ENCODE data around the gene TNFSF15.
A peak's percentile ranks its signal among the peaks of the same experiment; 100 is the strongest.
"Not testable (repeated sequence)": the region's sequence is repeated elsewhere in the genome, so short reads cannot be mapped to it uniquely, and the experiment has no call there.

The TNFSF15 gene

GRCh38 chr9:114746591-114747346 lies 59.1 kb downstream of the TNFSF15 start:
- TF ChIP-seq, protein P1, sequence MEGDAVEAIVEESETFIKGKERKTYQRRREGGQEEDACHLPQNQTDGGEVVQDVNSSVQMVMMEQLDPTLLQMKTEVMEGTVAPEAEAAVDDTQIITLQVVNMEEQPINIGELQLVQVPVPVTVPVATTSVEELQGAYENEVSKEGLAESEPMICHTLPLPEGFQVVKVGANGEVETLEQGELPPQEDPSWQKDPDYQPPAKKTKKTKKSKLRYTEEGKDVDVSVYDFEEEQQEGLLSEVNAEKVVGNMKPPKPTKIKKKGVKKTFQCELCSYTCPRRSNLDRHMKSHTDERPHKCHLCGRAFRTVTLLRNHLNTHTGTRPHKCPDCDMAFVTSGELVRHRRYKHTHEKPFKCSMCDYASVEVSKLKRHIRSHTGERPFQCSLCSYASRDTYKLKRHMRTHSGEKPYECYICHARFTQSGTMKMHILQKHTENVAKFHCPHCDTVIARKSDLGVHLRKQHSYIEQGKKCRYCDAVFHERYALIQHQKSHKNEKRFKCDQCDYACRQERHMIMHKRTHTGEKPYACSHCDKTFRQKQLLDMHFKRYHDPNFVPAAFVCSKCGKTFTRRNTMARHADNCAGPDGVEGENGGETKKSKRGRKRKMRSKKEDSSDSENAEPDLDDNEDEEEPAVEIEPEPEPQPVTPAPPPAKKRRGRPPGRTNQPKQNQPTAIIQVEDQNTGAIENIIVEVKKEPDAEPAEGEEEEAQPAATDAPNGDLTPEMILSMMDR (IDR thresholded peaks at IDR 0.05; ENCODE audit: low read depth, low read length): no peak
- DNase-seq (ENCODE audit: low read depth in 2 of 2): no peak
- no peak overlapping the region for H3K4me3 ChIP-seq (replicated peaks in 1 of 2; ENCODE audit: low read depth in 2 of 2, low read length in 2 of 2)

- no peak for DNase-seq (ENCODE audit: low read depth in 2 of 2)
- TF ChIP-seq, protein P1 (IDR thresholded peaks at IDR 0.05; ENCODE audit: low read depth, low read length): no peak
- no peak overlapping the region for H3K4me3 ChIP-seq (replicated peaks in 1 of 2; ENCODE audit: low read depth in 2 of 2, low read length in 2 of 2)
Observed at GRCh38 chr9:114745879-114746550, 59.8 kb downstream of the TNFSF15 start.

GRCh38 chr9:114745108-114745848 lies 60.6 kb downstream of the TNFSF15 start:
- TF ChIP-seq, protein P1 (IDR thresholded peaks at IDR 0.05; ENCODE audit: low read depth, low read length): no peak
- peak; percentile 41 to 81 for DNase-seq (ENCODE audit: low read depth in 2 of 2)

GRCh38 chr9:114743446-114743845 lies 62.4 kb downstream of the TNFSF15 start:
- TF ChIP-seq, protein P1 (IDR thresholded peaks at IDR 0.05; ENCODE audit: low read depth, low read length): no peak
- H3K4me3 ChIP-seq (replicated peaks in 1 of 2; ENCODE audit: low read depth in 2 of 2, low read length in 2 of 2): no peak overlapping the region
- DNase-seq (ENCODE audit: low read depth in 2 of 2): no peak

More at GRCh38 chr9:114745108-114745848, 60.6 kb downstream of the TNFSF15 start:
- H3K4me3 ChIP-seq (replicated peaks in 1 of 2; ENCODE audit: low read depth in 2 of 2, low read length in 2 of 2): no peak overlapping the region

GRCh38 chr9:114742947-114743346 lies 62.9 kb downstream of the TNFSF15 start:
- TF ChIP-seq, protein P1 (IDR thresholded peaks at IDR 0.05; ENCODE audit: low read depth, low read length): no peak
- H3K4me3 ChIP-seq (replicated peaks in 1 of 2; ENCODE audit: low read depth in 2 of 2, low read length in 2 of 2): no peak overlapping the region
- DNase-seq (ENCODE audit: low read depth in 2 of 2): peak in 1 of 2 donors; percentile 60

DNA sequence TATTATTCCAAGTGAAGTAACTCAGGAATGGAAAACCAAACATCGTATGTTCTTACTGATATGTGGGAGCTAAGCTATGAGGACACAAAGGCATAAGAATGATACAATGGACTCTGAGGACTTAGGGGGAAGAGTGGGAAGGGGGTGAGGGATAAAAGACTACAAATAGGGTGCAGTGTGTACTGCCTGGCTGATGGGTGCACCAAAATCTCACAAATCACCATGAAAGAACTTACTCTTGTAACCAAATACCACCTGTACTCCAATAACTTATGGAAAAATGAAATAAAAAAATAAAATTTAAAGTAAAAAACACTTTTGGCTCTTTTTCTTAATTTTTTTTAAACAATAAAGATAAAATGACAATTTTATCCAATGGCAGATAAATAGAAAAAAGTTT lies 64.3 kb downstream of the TNFSF15 start:
- not testable (repeated sequence) for H3K4me3 ChIP-seq (replicated peaks in 1 of 2; ENCODE audit: low read depth in 2 of 2, low read length in 2 of 2)
- DNase-seq (ENCODE audit: low read depth in 2 of 2): peak in 1 of 2 donors; percentile 22
